GM12801 (cell line): ENCODE measurements around the gene NFATC4.

Experiments used
- TF ChIP-seq, protein P1 (sequence below): IDR thresholded peaks from one replicate; pipeline ENCODE4 v1.5.1; 2011; ENCODE audit warnings: control low read depth; ENCODE audit not compliant: insufficient read length; ENCODE audit errors: extremely low read depth

Gene NFATC4

GRCh38 chr14:24369907-24370687 is 2.1 kb downstream of the NFATC4 start:
- TF ChIP-seq, protein P1, sequence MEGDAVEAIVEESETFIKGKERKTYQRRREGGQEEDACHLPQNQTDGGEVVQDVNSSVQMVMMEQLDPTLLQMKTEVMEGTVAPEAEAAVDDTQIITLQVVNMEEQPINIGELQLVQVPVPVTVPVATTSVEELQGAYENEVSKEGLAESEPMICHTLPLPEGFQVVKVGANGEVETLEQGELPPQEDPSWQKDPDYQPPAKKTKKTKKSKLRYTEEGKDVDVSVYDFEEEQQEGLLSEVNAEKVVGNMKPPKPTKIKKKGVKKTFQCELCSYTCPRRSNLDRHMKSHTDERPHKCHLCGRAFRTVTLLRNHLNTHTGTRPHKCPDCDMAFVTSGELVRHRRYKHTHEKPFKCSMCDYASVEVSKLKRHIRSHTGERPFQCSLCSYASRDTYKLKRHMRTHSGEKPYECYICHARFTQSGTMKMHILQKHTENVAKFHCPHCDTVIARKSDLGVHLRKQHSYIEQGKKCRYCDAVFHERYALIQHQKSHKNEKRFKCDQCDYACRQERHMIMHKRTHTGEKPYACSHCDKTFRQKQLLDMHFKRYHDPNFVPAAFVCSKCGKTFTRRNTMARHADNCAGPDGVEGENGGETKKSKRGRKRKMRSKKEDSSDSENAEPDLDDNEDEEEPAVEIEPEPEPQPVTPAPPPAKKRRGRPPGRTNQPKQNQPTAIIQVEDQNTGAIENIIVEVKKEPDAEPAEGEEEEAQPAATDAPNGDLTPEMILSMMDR = no peak

DNA sequence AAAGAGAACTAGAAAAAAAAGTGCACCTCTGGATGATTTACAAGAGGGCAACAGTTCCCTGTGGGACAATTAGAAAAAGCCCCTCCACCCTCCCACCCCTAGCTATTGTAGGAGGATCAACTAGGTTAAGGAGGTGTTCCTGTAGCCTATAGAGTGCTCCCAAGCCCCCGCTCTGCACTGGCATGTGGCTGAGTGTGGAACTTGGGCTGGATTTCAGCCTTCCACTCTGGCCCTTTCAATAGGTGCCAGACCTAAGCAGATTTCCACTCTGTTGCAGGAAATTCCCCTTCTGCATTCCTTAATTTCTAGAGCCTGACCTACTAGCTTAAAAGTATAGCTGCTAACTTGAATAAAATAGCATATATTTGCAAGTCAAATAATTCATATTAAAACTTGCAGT is 2.8 kb downstream of the NFATC4 start:
- TF ChIP-seq, protein P1 = no peak

GRCh38 chr14:24372701-24373416 is 4.9 kb downstream of the NFATC4 start:
- TF ChIP-seq, protein P1 = no peak

- TF ChIP-seq, protein P1 = no peak
Observed at GRCh38 chr14:24376448-24377070, 8.6 kb downstream of the NFATC4 start.

DNA sequence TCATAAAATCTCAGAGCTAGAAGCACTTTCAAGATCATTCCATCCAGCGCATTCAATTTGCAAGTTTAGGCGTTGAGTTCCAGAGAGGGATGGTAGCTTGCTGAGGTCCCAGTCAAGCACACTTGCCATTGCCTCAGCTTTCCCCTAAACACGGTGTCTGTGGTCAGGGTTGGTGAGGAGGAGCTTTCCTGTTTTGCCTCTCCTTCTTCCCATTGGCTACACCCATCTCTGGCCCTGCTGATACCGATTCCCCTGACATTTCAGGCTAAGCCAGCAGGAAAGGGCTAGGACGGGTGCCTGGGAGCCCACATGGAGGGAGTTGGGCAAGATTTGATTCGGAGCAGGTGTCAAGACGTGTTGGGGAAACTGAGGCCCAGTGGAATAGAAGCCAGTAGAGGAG is 9.1 kb downstream of the NFATC4 start:
- TF ChIP-seq, protein P1 = no peak

- TF ChIP-seq, protein P1 = no peak
Observed at GRCh38 chr14:24377657-24378056, 9.7 kb downstream of the NFATC4 start.

DNA sequence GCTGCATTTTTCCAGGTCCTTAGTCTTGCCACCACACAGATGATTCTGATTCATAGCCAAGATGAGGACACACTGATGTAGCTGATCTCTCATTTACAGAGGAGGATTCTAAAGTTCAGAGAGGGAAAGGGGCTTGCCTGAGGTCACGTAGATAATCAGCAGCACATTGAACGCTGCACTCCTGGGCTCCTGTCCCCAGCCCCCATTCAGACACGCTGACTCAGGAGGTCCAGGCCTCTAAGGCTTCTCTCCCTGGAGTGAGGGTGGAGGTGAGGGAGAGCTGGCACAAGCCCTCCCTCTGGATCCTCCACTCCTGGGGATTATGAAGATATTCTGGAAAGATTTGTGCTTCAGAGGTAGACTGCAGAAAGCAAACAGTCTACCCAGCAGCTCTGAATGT is 10.3 kb downstream of the NFATC4 start:
- TF ChIP-seq, protein P1 = no peak
